C4-2B (cell line): ENCODE measurements around the gene RPS6KA3.

ENCODE experiments used
- CTCF ChIP-seq: fragments of 450-650 bp; conservative IDR thresholded peaks from 2 replicates; pipeline ENCODE4 v1.5.1; 2017; ENCODE audit warnings: mild to moderate bottlenecking
- ZFX ChIP-seq: fragments of 450-650 bp; IDR thresholded peaks from 2 replicates; pipeline ENCODE4 v1.6.1; 2017

GRCh38 chrX:20263474-20263873 lies 3.2 kb downstream of the RPS6KA3 start:
- TF ChIP-seq CTCF, result no peak
- no peak for TF ChIP-seq ZFX
